Neural progenitor cell (in vitro differentiated cells): Measurements from ENCODE around the gene ATG4A.

Experiments
- CTCF ChIP-seq: fragments of 200-600 bp; sonication (generic); IDR thresholded peaks from 2 replicates; pipeline ENCODE4 v1.5.1; 2017; ENCODE audit warnings: antibody characterized with exemption, mild to moderate bottlenecking
- EZH2 ChIP-seq: fragments of 200-600 bp; sonication (generic); IDR thresholded peaks from 2 replicates; pipeline ENCODE4 v1.6.1; 2017; ENCODE audit warnings: antibody characterized with exemption, mild to moderate bottlenecking, moderate library complexity
- EZH2phosphoT487 ChIP-seq: fragments of 200-600 bp; sonication (generic); IDR thresholded peaks from 2 replicates; pipeline ENCODE4 v1.6.1; 2017; ENCODE audit warnings: antibody characterized with exemption

- TF ChIP-seq CTCF (no peak), EZH2 (no peak), EZH2phosphoT487 (no peak)
These were observed 41.9 kb upstream of the ATG4A start for GRCh38 chrX:108049649-108050048.
